ENCODE measurements around the gene TRHDE. TPM values are rescaled to one million over a fixed set of nuclear protein-coding genes. Genes with fewer than 3 reads are reported as not detected.

The TRHDE gene
- polyA plus RNA-seq, 2 of the 4 experiments (the other 2 are of a cell fraction) = 0.16 to 0.32 TPM

- TF ChIP-seq ATOH8 (CRISPR knock-in tag; IDR thresholded peaks at IDR 0.05; ENCODE audit: low read depth) (no peak), HOXB13 (CRISPR knock-in tag; IDR thresholded peaks at IDR 0.05; ENCODE audit: low read depth) (no peak), RFX5 (IDR thresholded peaks at IDR 0.05) (no peak), CHD4 (IDR thresholded peaks at IDR 0.05; ENCODE audit: borderline replicate concordance) (no peak), ZSCAN20 (CRISPR knock-in tag; IDR thresholded peaks at IDR 0.05) (no peak), CBX2 (IDR thresholded peaks at IDR 0.05; ENCODE audit: borderline replicate concordance, low read depth) (no peak), MAZ (IDR thresholded peaks at IDR 0.05; ENCODE audit: borderline replicate concordance, low read depth, low read length) (no peak), HOXB5 (CRISPR knock-in tag; IDR thresholded peaks at IDR 0.05) (no peak), NPAS2 (CRISPR knock-in tag; IDR thresholded peaks at IDR 0.05; ENCODE audit: borderline replicate concordance) (no peak)
- Histone ChIP-seq H3K4me2 (no peak overlapping the region), H3K27ac (no peak overlapping the region), H3K4me1 (peaks cover 2% of the 10 kb centered on the region; the same call in 1 of the 3 replicates), H3K4me3 (no peak overlapping the region), H3K9me3 (no peaks in the 10 kb centered on the region)
- ChIA-PET CTCF (no interaction called here), POLR2A (no interaction called here)
- WGBS (ENCODE audit: missing lambda C conversion rate) = 9% methylated on average over 1 of the region's 1 CpG
- FAIRE-seq (no peak), ATAC-seq (no peak), DNase-seq (ENCODE audit: low read depth in 1 of 2, low spot score in 1 of 2) (no peak)
These were observed 2.7 kb upstream of the TRHDE start for GRCh38 chr12:72269491-72269890.

DNA sequence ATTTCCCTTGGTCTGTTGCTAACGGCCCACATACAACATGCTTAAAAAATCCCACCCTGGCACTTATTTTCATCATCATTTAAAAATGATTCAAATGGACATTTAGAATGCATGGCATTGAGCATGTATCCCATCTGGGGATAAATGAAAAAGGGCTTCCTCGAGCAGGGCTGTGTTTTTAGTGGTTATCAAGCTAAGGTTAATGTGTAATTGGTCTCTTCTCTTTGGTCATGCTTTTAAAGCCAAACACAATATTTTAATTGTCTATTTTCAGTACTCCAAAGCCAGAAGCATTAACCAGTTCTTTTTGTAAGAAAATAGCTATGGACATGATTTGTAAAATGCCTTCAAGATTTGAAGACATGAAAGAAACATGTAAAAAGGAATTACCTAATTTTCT lies 1.9 kb upstream of the TRHDE start:
- FAIRE-seq (no peak), ATAC-seq (no peak), DNase-seq (ENCODE audit: low read depth in 1 of 2, low spot score in 1 of 2) (no peak)
- TF ChIP-seq JUN (IDR thresholded peaks at IDR 0.05) = no peak
- TF ChIP-seq PHF8 (IDR thresholded peaks at IDR 0.05; ENCODE audit: borderline replicate concordance, low read depth) = no peak
- TF ChIP-seq CHD4 (IDR thresholded peaks at IDR 0.05; ENCODE audit: borderline replicate concordance) = no peak
- TF ChIP-seq RNF2 (IDR thresholded peaks at IDR 0.05; ENCODE audit: borderline replicate concordance, low read depth) = no peak
- TF ChIP-seq ZC3H11A (IDR thresholded peaks at IDR 0.05) = no peak
- TF ChIP-seq CTCF (IDR thresholded peaks at IDR 0.05) = no peak
- 4% methylated on average over 2 of the region's 2 CpGs for WGBS (ENCODE audit: missing lambda C conversion rate)
- no peak overlapping the region for H3K27ac ChIP-seq
- no peak overlapping the region for H3K4me2 ChIP-seq
- H3K4me1 ChIP-seq = peaks cover 2% of the 10 kb centered on the region; the same call in 1 of the 3 replicates
- no peaks in the 10 kb centered on the region for H3K9me3 ChIP-seq
- H3K4me3 ChIP-seq = no peak overlapping the region
- ChIA-PET CTCF (interaction anchor here (0.7 kb wide), 1 partner anchor 1623 kb away, joined by 3 read pairs; no protein-coding TSS in a partner anchor), POLR2A (no interaction called here)

- Histone ChIP-seq H3K9me3 (no peaks in the 10 kb centered on the region), H3K4me2 (peak overlapping the region; percentile 94; the same call in 2 of the 3 replicates), H3K4me3 (no peak overlapping the region), H3K4me1 (peaks cover 2% of the 10 kb centered on the region; the same call in 1 of the 3 replicates), H3K27ac (no peak overlapping the region)
- WGBS (ENCODE audit: missing lambda C conversion rate) = 65% methylated on average over 6 of the region's 6 CpGs
- no peak for TF ChIP-seq MAZ (IDR thresholded peaks at IDR 0.05; ENCODE audit: borderline replicate concordance, low read depth, low read length)
- TF ChIP-seq, protein P1, sequence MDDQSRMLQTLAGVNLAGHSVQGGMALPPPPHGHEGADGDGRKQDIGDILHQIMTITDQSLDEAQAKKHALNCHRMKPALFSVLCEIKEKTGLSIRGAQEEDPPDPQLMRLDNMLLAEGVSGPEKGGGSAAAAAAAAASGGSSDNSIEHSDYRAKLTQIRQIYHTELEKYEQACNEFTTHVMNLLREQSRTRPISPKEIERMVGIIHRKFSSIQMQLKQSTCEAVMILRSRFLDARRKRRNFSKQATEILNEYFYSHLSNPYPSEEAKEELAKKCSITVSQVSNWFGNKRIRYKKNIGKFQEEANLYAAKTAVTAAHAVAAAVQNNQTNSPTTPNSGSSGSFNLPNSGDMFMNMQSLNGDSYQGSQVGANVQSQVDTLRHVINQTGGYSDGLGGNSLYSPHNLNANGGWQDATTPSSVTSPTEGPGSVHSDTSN (IDR thresholded peaks at IDR 0.05) = no peak
- TF ChIP-seq ELK1 (IDR thresholded peaks at IDR 0.05; ENCODE audit: low read depth, low read length) = no peak
- no peak for TF ChIP-seq TFCP2L1 (CRISPR knock-in tag; IDR thresholded peaks at IDR 0.05)
- no peak for TF ChIP-seq HOXA7 (CRISPR knock-in tag; IDR thresholded peaks at IDR 0.05)
- no peak for TF ChIP-seq ZNF302 (CRISPR knock-in tag; IDR thresholded peaks at IDR 0.05)
- TF ChIP-seq, protein P2, sequence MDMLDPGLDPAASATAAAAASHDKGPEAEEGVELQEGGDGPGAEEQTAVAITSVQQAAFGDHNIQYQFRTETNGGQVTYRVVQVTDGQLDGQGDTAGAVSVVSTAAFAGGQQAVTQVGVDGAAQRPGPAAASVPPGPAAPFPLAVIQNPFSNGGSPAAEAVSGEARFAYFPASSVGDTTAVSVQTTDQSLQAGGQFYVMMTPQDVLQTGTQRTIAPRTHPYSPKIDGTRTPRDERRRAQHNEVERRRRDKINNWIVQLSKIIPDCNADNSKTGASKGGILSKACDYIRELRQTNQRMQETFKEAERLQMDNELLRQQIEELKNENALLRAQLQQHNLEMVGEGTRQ (IDR thresholded peaks at IDR 0.05) = no peak
- no peak for TF ChIP-seq NR3C1 (IDR thresholded peaks at IDR 0.05)
- TF ChIP-seq MAX (IDR thresholded peaks at IDR 0.05) = no peak
- DNase-seq (ENCODE audit: low read depth in 1 of 2, low spot score in 1 of 2) (no peak), FAIRE-seq (no peak), ATAC-seq (no peak)
- ChIA-PET CTCF (no interaction called here), POLR2A (no interaction called here)
These were observed 1.2 kb upstream of the TRHDE start for GRCh38 chr12:72270961-72271360.

Measured in A549 (cell line).